Heart left ventricle (tissue), 13 donors: Measurements from ENCODE around the gene FGF23.

Experiments
- POLR2A ChIP-seq, 2 donors: fragments of 450-650 bp; IDR thresholded peaks; one replicate each; pipeline ENCODE4 v1.6.1; 2017; ENCODE audit warnings: antibody characterized with exemption in 2 of 2, mild to moderate bottlenecking in 2 of 2, moderate library complexity in 2 of 2
- TF ChIP-seq, protein P1 (sequence below), 12 donors: fragments of 200-600 bp; sonication (generic) in 4 of 12; IDR thresholded peaks; one replicate each; pipeline versions ENCODE4 v1.5.0 to v1.8.0; 2018 to 2022; ENCODE audit warnings: antibody characterized with exemption in 12 of 12, mild to moderate bottlenecking in 5 of 12
- donor health status: ischemic (EF 13 %, LVEDD 7.1; RV severe dilation, severe dysfunction).
- donor health status: DM: no; HTN: yes; CAD: no.
- donor health status: DM: no; HTN: no; CAD: no.
- donor health status: ischemic (EF 25% LVEDD 6.9; RV normal size, moderate dysfunction).
- donor health status: ischemic (EF 25% LVEDD 5.7; RV mildly dilated, moderate dysfunction).
- donor health status: ischemic (EF 35%, LVEDD 5.7; RV mildly dilated, moderate dysfunction).
- donor health status: nonischemic (EF 11% LVEDD 7.7; RV severe dilation, severe dysfunction).
- donor health status: DM: yes; HTN: yes; CAD: no.
- donor health status: PGD.
- donor health status: ischemic (EF 29% LVEDD 5.4; RV normal size, mild dysfunction).
- donor health status: nonischemic (EF 23%, LVEDD 6.1; RV moderate dilation, normal function).

DNA sequence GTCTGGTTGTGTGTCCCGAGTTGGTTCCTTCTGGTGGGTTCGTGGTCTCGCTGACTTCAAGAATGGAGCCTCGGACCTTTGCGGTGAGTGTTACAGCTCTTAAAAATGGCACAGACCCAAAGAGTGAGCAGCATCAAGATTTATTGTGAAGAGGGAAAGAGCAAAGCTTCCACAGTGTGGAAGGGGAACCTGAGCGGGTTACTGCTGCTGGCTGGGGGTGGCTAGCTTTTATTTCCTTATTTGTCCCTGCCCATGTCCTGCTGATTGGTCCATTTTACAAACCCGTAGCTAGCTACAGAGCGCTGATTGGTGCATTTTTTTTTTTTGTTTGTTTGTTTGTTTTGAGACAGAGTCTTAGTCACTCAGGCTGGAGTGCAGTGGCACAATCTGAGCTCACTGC is 36.8 kb upstream of the FGF23 start:
- TF ChIP-seq, protein P1, sequence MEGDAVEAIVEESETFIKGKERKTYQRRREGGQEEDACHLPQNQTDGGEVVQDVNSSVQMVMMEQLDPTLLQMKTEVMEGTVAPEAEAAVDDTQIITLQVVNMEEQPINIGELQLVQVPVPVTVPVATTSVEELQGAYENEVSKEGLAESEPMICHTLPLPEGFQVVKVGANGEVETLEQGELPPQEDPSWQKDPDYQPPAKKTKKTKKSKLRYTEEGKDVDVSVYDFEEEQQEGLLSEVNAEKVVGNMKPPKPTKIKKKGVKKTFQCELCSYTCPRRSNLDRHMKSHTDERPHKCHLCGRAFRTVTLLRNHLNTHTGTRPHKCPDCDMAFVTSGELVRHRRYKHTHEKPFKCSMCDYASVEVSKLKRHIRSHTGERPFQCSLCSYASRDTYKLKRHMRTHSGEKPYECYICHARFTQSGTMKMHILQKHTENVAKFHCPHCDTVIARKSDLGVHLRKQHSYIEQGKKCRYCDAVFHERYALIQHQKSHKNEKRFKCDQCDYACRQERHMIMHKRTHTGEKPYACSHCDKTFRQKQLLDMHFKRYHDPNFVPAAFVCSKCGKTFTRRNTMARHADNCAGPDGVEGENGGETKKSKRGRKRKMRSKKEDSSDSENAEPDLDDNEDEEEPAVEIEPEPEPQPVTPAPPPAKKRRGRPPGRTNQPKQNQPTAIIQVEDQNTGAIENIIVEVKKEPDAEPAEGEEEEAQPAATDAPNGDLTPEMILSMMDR (IDR thresholded peaks at IDR 0.05) = no peak
- no peak for TF ChIP-seq POLR2A (IDR thresholded peaks at IDR 0.05)
